ENCODE results near the gene TECTA.

The TECTA gene, protein sequence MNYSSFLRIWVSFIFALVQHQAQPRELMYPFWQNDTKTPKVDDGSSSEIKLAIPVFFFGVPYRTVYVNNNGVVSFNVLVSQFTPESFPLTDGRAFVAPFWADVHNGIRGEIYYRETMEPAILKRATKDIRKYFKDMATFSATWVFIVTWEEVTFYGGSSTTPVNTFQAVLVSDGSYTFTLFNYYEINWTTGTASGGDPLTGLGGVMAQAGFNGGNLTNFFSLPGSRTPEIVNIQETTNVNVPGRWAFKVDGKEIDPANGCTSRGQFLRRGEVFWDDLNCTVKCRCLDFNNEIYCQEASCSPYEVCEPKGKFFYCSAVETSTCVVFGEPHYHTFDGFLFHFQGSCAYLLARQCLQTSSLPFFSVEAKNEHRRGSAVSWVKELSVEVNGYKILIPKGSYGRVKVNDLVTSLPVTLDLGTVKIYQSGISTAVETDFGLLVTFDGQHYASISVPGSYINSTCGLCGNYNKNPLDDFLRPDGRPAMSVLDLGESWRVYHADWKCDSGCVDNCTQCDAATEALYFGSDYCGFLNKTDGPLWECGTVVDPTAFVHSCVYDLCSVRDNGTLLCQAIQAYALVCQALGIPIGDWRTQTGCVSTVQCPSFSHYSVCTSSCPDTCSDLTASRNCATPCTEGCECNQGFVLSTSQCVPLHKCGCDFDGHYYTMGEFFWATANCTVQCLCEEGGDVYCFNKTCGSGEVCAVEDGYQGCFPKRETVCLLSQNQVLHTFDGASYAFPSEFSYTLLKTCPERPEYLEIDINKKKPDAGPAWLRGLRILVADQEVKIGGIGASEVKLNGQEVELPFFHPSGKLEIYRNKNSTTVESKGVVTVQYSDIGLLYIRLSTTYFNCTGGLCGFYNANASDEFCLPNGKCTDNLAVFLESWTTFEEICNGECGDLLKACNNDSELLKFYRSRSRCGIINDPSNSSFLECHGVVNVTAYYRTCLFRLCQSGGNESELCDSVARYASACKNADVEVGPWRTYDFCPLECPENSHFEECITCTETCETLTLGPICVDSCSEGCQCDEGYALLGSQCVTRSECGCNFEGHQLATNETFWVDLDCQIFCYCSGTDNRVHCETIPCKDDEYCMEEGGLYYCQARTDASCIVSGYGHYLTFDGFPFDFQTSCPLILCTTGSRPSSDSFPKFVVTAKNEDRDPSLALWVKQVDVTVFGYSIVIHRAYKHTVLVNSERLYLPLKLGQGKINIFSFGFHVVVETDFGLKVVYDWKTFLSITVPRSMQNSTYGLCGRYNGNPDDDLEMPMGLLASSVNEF (N-terminal part only)

GRCh38 chr11:121100943-121101342 is at the start of gene TECTA:
Gene TECTA (plus strand): TSS chr11:121101243. CDS start chr11:121102666, 1,423 bp downstream.
- DNase-seq (ENCODE audit: low read depth), result no peak

DNA sequence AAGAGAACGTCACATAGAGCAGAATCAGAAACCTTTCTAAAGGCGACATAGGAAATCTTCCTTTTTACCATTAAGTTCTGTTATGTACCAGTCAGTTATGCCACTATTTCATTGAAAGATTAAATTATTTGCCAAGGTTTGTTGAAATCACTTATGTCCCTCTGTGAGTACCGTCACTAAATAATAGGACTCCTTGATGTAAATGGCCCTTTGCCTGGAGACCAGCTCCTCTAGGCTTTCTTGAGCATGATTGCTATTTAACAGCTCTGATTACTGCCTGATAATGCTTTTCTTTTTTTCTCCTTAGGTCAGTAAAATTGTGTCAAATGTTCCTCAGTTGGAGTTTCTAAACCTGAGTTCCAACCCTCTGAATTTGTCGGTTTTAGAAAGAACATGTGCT is 47.8 kb upstream of the TECTA start:
- DNase-seq (ENCODE audit: low read depth), result no peak

- no peak for DNase-seq (ENCODE audit: low read depth)
Measured at GRCh38 chr11:121054266-121054665, 46.8 kb upstream of the TECTA start.

GRCh38 chr11:121055076-121055475 is 46.0 kb upstream of the TECTA start:
- DNase-seq (ENCODE audit: low read depth), result no peak

- no peak for DNase-seq (ENCODE audit: low read depth)
Measured at GRCh38 chr11:121057922-121058321, 43.1 kb upstream of the TECTA start.

GRCh38 chr11:121058941-121059340 is 42.1 kb upstream of the TECTA start:
- DNase-seq (ENCODE audit: low read depth), result no peak

- no peak for DNase-seq (ENCODE audit: low read depth)
Measured at GRCh38 chr11:121059605-121060004, 41.4 kb upstream of the TECTA start.

DNA sequence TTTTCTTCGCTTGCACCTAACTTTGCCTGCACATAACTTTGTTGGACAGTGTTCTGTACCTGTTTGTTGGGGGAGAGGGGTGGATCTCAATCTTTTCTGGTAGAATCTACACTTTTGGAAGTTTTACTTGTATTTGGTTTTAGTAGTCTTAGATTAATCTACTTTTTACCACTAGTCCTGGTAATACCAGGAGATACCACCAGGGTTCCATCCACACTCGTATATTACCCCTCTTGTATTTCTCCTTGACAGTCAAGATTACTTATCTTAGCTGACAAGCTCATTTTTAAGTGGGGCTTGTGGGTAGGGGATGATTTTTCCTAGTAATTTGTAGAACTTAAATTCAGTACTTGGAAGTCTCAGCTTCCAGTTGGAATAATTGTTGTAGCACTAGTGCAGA is 37.3 kb upstream of the TECTA start:
- DNase-seq (ENCODE audit: low read depth), result no peak

- no peak for DNase-seq (ENCODE audit: low read depth)
Measured at GRCh38 chr11:121066623-121067022, 34.4 kb upstream of the TECTA start.

DNA sequence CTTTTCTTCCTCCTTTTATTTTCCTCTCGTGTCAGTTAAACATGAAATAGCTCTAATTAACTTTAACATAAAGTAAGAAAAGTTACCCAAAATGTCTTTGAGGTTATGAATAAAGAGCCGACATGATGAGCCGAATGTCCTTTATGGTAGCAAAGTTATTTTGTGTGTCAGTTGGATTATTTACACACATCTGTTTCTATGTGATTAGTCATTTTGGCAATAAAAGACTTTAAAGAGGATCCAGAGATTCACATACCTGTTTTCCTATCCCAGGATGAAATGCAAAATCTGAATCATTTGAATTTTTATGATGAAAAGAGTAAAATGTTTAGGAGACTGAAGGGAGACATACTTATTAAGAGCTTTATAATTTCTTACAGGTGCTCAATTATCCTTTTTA is 34.0 kb upstream of the TECTA start:
- no peak for DNase-seq (ENCODE audit: low read depth)

DNA sequence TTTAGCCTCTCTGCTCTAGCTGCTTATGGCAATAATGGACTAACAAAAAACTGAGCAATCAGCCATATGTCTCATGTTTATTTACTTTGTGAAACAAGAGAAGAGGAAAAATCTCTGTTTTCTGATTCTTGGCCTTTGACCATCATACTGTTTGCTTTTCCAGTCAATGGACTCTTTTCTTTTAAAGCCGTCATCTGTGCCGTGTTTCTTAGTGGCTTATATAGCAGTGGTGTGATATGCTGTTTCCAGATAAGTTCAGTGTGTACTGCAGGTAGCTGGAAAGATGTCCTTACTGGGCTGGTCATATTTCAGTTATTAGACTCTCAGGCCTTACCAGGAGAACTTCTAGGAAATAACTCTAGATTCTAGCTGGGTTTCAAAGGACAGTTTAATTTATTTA is 33.6 kb upstream of the TECTA start:
- DNase-seq (ENCODE audit: low read depth), result no peak

- DNase-seq (ENCODE audit: low read depth), result no peak
Measured at GRCh38 chr11:121067962-121068647, 32.9 kb upstream of the TECTA start.

- DNase-seq (ENCODE audit: low read depth), result no peak
Measured at GRCh38 chr11:121068787-121069186, 32.3 kb upstream of the TECTA start.

DNA sequence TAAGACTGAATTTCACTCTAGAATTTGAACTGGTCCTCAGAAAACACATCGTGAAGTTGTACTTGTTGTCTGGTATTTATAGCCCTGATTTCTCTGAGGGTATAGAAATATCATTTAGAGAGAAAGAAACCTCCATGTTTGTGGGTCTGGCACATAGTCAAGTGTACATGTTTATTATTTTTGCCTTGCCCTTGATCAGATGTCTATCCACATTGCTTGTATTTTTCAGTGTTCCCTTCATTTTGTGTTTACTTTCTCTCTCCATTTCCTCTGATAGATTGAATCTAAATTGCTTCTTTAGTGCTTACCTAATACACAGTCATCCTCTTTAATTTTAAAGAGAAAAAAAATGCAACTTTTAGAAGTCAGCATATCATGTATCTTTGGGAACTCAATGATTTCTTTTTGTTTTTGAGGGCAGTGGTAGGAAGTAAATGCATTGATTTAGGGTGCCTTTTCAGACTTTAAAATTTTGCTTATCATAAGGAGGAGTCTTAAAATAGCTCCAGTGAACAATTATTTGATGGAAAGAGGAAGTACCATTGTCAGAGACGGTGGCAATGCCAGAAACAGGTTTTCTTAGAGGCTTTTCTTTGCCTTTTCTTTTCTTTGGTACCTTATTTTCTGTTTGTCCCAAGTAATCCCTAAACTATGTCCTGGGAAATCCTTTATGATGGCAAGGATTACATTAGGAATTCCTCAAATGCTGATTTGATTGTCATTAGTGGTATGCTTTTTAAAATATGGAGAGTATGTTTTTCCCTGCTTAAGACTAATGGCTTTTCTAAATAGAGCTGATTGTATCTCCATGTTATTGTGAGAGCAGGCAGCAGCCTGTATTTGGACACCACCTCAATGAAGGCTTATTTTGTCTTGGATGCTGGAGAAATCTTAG is 29.8 kb upstream of the TECTA start:
- no peak for DNase-seq (ENCODE audit: low read depth)

DNA sequence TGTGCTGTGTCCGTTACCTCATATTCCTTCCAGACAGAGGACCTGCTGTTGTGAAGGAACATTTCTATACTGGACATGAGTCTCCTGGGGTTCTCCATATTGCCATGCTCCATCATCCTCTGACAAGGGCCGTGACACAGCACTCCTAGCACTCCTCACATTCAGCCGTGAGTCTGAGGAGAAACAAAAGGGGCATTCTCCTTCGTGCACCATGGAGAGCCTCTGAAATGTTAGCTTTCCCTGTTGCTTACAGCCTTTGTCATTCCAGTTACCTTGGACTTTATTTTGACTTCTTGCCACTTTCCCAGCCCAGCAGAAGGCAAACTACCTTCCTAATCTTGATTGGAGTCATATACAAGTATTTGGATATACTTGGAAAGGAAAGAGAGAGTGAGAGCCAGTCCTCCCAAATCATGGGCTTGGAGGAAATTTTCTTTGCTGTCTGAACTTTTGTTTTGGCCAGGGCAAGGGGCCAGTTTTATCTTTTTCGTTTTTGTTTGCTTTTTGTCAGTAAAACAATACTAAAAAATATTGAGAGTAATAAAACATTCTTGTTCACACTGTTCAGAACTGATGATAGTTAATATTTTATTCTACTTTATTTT is 29.1 kb upstream of the TECTA start:
- DNase-seq (ENCODE audit: low read depth), result no peak

DNA sequence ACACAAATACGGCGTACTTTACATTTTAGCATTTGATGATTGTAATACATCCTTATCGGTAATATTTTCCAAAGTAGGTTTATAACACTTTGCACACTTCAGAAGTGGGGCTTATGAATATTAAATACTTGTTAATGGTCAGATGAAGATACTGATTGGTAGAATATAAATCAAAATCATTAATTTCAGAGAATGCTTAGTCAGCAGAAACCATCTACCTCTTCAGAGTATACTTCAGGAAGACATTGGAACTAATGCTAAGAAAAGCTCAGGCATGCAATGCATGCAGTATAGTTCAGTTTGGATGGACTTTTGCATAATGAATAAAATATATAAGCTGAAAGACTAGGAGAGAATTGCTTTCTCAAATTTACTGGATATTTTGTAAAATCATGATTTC is 19.7 kb upstream of the TECTA start:
- DNase-seq (ENCODE audit: low read depth), result no peak

DNA sequence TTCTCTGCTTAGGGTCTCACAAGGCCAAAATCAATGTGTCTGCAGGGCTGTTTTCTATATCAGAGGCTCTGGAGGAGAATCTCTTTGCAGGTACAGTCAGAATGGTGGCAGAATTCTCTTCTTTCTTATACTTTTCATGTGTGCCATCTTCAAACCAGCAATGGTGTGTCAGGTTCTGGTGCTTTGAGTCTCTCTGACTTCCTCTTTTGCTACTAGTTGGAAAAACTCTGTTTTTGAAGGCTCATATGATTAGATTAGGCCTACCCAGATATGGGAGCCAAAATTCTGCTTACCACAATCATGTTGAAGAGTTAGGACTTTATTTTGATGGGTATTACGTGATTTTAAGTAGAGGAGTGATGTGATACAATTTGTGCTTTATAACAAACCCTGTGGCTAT is 18.8 kb upstream of the TECTA start:
- no peak for DNase-seq (ENCODE audit: low read depth)

DNA sequence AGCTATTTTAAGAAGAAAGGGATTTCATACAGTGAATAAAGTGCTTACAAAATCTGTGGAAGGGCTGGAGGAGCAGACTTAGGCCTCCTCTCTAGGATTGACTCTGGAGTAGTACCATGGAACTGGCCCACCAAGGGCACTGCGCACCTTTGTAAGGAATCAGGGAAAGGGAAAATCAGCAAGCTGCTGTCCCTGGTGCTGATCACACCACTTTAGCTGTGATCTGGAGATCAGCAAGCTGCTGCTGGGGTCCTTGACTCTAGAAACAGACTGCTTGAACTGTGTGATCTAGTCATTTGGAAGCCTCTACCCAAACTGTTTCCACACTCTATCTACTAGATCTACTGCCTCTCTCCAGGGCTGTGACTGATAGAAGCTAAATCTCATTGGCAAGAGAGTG is 18.4 kb upstream of the TECTA start:
- DNase-seq (ENCODE audit: low read depth), result no peak

DNA sequence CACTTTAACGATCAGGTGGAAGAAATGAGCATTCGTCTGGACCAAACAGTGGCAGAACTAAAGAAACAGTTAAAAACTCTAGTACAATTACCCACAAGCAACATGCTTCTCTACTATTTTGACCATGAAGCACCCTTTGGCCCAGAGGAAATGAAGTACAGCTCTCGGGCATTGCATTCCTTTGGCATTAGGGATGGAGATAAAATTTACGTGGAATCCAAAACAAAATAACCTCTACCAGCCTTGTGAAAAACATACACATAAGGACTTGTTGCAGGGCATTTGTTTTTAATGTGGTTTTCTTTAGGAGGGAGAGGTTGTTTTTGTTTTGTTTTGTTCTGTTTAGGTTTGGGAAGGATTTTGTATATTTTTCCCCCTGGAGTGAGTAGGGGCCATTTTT is 14.2 kb upstream of the TECTA start:
- peak; percentile 61 for DNase-seq (ENCODE audit: low read depth)

DNA sequence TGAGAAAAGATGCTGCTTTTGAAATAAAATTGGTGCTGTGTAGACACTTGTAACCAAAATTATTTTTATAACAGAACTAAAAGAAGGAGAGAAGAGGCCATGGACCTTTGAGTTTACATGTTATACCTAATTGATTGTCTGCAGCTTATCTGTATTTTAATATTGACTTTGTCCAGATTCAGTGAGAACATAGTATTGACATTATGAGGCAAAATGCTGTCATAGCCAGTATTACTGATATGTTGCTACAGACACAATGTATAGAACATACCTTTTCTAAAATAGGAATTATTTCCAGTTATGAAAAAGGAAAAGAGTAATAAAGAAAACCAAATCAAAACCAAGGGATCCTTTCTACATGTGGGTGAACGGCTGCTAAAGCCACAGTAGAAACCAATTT is 11.5 kb upstream of the TECTA start:
- DNase-seq (ENCODE audit: low read depth), result no peak

Measured in GM04503 (cell line).